T follicular helper cell (primary cell): ENCODE data around the gene STBD1.
"Not testable (repeated sequence)": the region's sequence is repeated elsewhere in the genome, so short reads cannot be mapped to it uniquely, and the experiment has no call there.

Experiments used
- DNase-seq: peaks from one replicate; pipeline ENCODE4 v3.0.0-alpha.2; 2020; ENCODE audit warnings: low read depth

Gene STBD1

GRCh38 chr4:76325072-76325471, 18.5 kb downstream of the STBD1 start:
- DNase-seq: no peak

GRCh38 chr4:76326515-76326914, 20.0 kb downstream of the STBD1 start:
- DNase-seq: no peak

GRCh38 chr4:76334885-76335284, 28.4 kb downstream of the STBD1 start:
- no peak for DNase-seq

- no peak for DNase-seq
Measured at GRCh38 chr4:76339364-76339763, 32.8 kb downstream of the STBD1 start.

GRCh38 chr4:76341063-76341462, 34.5 kb downstream of the STBD1 start:
- no peak for DNase-seq

GRCh38 chr4:76342191-76342590, 35.7 kb downstream of the STBD1 start:
- DNase-seq: no peak

- no peak for DNase-seq
Measured at GRCh38 chr4:76342803-76343202, 36.3 kb downstream of the STBD1 start.

- no peak for DNase-seq
Measured at GRCh38 chr4:76354517-76355473, 48.3 kb downstream of the STBD1 start.

- DNase-seq: no peak
Measured at GRCh38 chr4:76357981-76358380, 51.4 kb downstream of the STBD1 start.

GRCh38 chr4:76359881-76360466, 53.4 kb downstream of the STBD1 start:
- DNase-seq: not testable (repeated sequence)
